GM12878 (cell line): ENCODE results near the gene GRK1. TPM values are rescaled to one million over a fixed set of nuclear protein-coding genes. Genes with fewer than 3 reads are reported as not detected.

Source experiments
- ATAC-seq: fragments of 200-7000 bp; cut with Tn5 transposase; 3 replicates; pipeline ENCODE4 v1.9.1; 2020; ENCODE audit warnings: mild to moderate bottlenecking, moderate library complexity
- BruUV-seq: library from RNA; stranded (reverse); fragments of 400-500 nt; replicated peaks from 2 replicates; lab custom pipeline; 2021; lab: Mats Ljungman, UMichigan
- CTCF ChIA-PET: fragments of 300-600 bp; sonication (Branson Sonifier 250); formaldehyde crosslinking; extraction: SDS; loops from one replicate; lab custom pipeline; 2021; ENCODE audit warnings: inconsistent platforms; lab: Yijun Ruan, JAX
- POLR2A ChIA-PET: fragments of 350-600 bp; formaldehyde crosslinking; extraction: SDS; loops from one replicate; lab custom pipeline; 2021; ENCODE audit warnings: inconsistent platforms; lab: Charles Lee
- RAD21 ChIA-PET: fragments of 300-600 bp; sonication (Branson Sonifier 250); formaldehyde crosslinking; loops from one replicate; lab custom pipeline; 2023; ENCODE audit warnings: antibody characterized with exemption; ENCODE audit not compliant: unreplicated experiment; lab: Charles Lee
- SMC1A ChIA-PET: fragments of 300-600 bp; sonication (Branson Sonifier 250); formaldehyde crosslinking; loops from one replicate; lab custom pipeline; 2023; ENCODE audit not compliant: unreplicated experiment, uncharacterized antibody; lab: Charles Lee
- DNase-seq: peaks from one replicate; pipeline ENCODE4 v3.0.0-alpha.2; 2011; ENCODE audit warnings: low read depth, low spot score
- FAIRE-seq: peaks from 3 replicates; lab custom pipeline; 2011; peaks lifted over from hg19 to GRCh38; lab: Jason Lieb, UNC
- H2AFZ ChIP-seq: 2 replicates; pipeline ENCODE4 v1.6.0; 2011; ENCODE audit warnings: low read depth, low read length, control low read depth; ENCODE audit not compliant: control insufficient read depth
- H3K27ac ChIP-seq: 2 replicates; pipeline ENCODE4 v1.5.1; 2011; ENCODE audit warnings: control low read depth; ENCODE audit not compliant: control insufficient read depth, insufficient read depth
- H3K27me3 ChIP-seq, 2 experiments: replicated peaks in 1 of 2; 2 replicates each; pipeline versions ENCODE4 v1.6.0 to v1.6.1; 2011; ENCODE audit warnings: low read length in 1 of 2; ENCODE audit not compliant: control insufficient read depth in 2 of 2, insufficient read depth in 2 of 2
- H3K36me3 ChIP-seq, 2 experiments: 2 replicates each; pipeline ENCODE4 v1.5.1; 2011; ENCODE audit warnings: low read length in 1 of 2; ENCODE audit not compliant: control insufficient read depth in 2 of 2, insufficient read depth in 2 of 2
- H3K4me1 ChIP-seq: 2 replicates; pipeline ENCODE4 v1.6.1; 2011; ENCODE audit warnings: mild to moderate bottlenecking, low read length, moderate library complexity, mixed read lengths; ENCODE audit not compliant: control insufficient read depth, insufficient read depth
- H3K4me2 ChIP-seq: 2 replicates; pipeline ENCODE4 v1.6.0; 2011; ENCODE audit warnings: control low read depth; ENCODE audit not compliant: control insufficient read depth, insufficient read depth
- H3K4me3 ChIP-seq: fragments of 200-600 bp; sonication (generic); 2 replicates; pipeline ENCODE4 v1.5.1; 2016
- H3K79me2 ChIP-seq: 2 replicates; pipeline ENCODE4 v1.6.0; 2011; ENCODE audit warnings: low read length; ENCODE audit not compliant: control insufficient read depth, insufficient read depth
- H3K9ac ChIP-seq: 2 replicates; pipeline ENCODE4 v1.8.0; 2011; ENCODE audit warnings: low read length, control low read depth, mixed read lengths; ENCODE audit not compliant: control insufficient read depth, insufficient read depth
- H3K9me3 ChIP-seq: replicated peaks from 3 replicates; pipeline ENCODE4 v1.5.1; 2011; ENCODE audit warnings: mild to moderate bottlenecking, low read length; ENCODE audit not compliant: control insufficient read depth, insufficient read depth
- H4K20me1 ChIP-seq: 2 replicates; pipeline ENCODE4 v1.6.0; 2011; ENCODE audit not compliant: control insufficient read depth, insufficient read depth
- BMI1 ChIP-seq: fragments of 450-650 bp; IDR thresholded peaks from 2 replicates; pipeline ENCODE4 v1.6.1; 2016; ENCODE audit warnings: mild to moderate bottlenecking, moderate library complexity, borderline replicate concordance
- E2F8 ChIP-seq: fragments of 450-650 bp; IDR thresholded peaks from 2 replicates; pipeline ENCODE4 v1.6.1; 2018; ENCODE audit warnings: mild to moderate bottlenecking, low read depth, moderate library complexity; ENCODE audit not compliant: partially characterized antibody
- GATAD2B ChIP-seq: fragments of 450-650 bp; conservative IDR thresholded peaks from 2 replicates; pipeline ENCODE4 v1.6.1; 2017; ENCODE audit warnings: low read depth, mild to moderate bottlenecking, moderate library complexity
- MXI1 ChIP-seq: fragments of 150-350 bp; IDR thresholded peaks from 2 replicates; pipeline ENCODE4 v1.6.1; 2011; ENCODE audit warnings: low read depth, mild to moderate bottlenecking, inconsistent platforms, low read length, improper control_type of control experiment
- STAT1 ChIP-seq: fragments of 450-650 bp; conservative IDR thresholded peaks from 2 replicates; pipeline ENCODE4 v1.6.1; 2014; ENCODE audit warnings: antibody characterized with exemption, mild to moderate bottlenecking
- WGBS: methylation state at CpG from one replicate; pipeline ENCODE4 v1.1.6; 2016; ENCODE audit warnings: low lambda C conversion rate; ENCODE audit not compliant: insufficient replicate concordance, insufficient coverage; ENCODE audit errors: missing lambda C conversion rate; 5-methylcytosine and 5-hydroxymethylcytosine counted together
- in situ Hi-C: fragments of 300-500 bp; cut with MboI; formaldehyde crosslinking; loops from 9 replicates; pipeline ENCODE4 v1.14.3; 2018; ENCODE audit warnings: mixed read lengths
- intact Hi-C: fragments of 100-400 bp; cut with micrococcal nuclease; formaldehyde crosslinking; loops from one replicate; pipeline ENCODE4 v1.14.2; 2022; ENCODE audit not compliant: unreplicated experiment
- polyA plus RNA-seq, 11 experiments: library from polyadenylated mRNA; depleted of rRNA in 4 of 11; unstranded in 6 of 11; stranded (reverse) in 5 of 11; fragments of >200 nt; fragmentation: Nextera tagmentation in 4 of 11; fragmentation: Illumina TruSeq in 1 of 11; extraction: Ambion mirVana in 4 of 11; extraction: Trizol in 1 of 11; gene quantifications; 1 replicate in 1 of 11; 2 replicates in 10 of 11; pipeline versions ENCODE4 v1.2.1 to v1.2.3, GENCODE V29; 2011 to 2016; ENCODE audit warnings: inconsistent platforms in 2 of 11, missing spikeins in 2 of 11, low read depth in 1 of 11
- total RNA-seq, 4 experiments: library from RNA; depleted of rRNA in 3 of 4; stranded (reverse); fragments of >200 nt in 3 of 4; fragmentation: Illumina TruSeq in 1 of 4; extraction: Trizol in 1 of 4; gene quantifications; 2 replicates each; pipeline versions ENCODE4 v1.2.1 to v1.2.3, GENCODE V29; 2013 to 2021

Gene GRK1
- total and polyA plus RNA-seq, 10 of the 15 experiments (the other 5 are each of a cell fraction or from before 2014, with no cell fraction given), result under 0.01 to 0.04 TPM; not detected in 8

GRCh38 chr13:113768018-113768905, 101.2 kb downstream of the GRK1 start:
- Histone ChIP-seq H3K9me3 (no peaks in the 10 kb centered on the region), H3K9ac (no peak overlapping the region), H3K4me3 (no peak overlapping the region), H3K4me2 (no peak overlapping the region), H3K4me1 (no peaks in the 10 kb centered on the region), H3K27ac (no peak overlapping the region), H3K79me2 (no peaks in the 10 kb centered on the region), H3K36me3 (no peaks in the 10 kb centered on the region), H3K27me3 (no peaks in the 10 kb centered on the region; a peak in 2 of 4 replicates), H2AFZ (no peak overlapping the region), H4K20me1 (no peaks in the 10 kb centered on the region)
- SMC1A ChIA-PET, result no interaction called here
- FAIRE-seq (no peak), ATAC-seq (no peak), DNase-seq (no peak)
- RAD21 ChIA-PET, result no interaction called here
- CTCF ChIA-PET, result no interaction called here
- POLR2A ChIA-PET, result no interaction called here
- BruUV-seq, result no TSS peak
- WGBS, result 47% methylated on average over 28 of the region's 28 CpGs
- in situ Hi-C loops (no loop called here), intact Hi-C loops (no loop called here)
- TF ChIP-seq MXI1 (no peak), E2F8 (no peak)

GRCh38 chr13:113769106-113769505, 102.1 kb downstream of the GRK1 start:
- H3K4me2 ChIP-seq, result no peak overlapping the region
- H2AFZ ChIP-seq, result no peak overlapping the region
- in situ Hi-C loops (no loop called here), intact Hi-C loops (no loop called here)
- WGBS, result 14% methylated on average over 5 of the region's 5 CpGs
- BruUV-seq, result no TSS peak
- H3K36me3 ChIP-seq, result no peaks in the 10 kb centered on the region
- no peak for ATAC-seq
- H3K4me3 ChIP-seq, result no peak overlapping the region
- no peaks in the 10 kb centered on the region for H3K79me2 ChIP-seq
- POLR2A ChIA-PET, result no interaction called here
- FAIRE-seq, result no peak
- H3K9me3 ChIP-seq, result no peaks in the 10 kb centered on the region
- SMC1A ChIA-PET, result no interaction called here
- H3K4me1 ChIP-seq, result no peaks in the 10 kb centered on the region
- TF ChIP-seq BMI1, result no peak
- TF ChIP-seq GATAD2B, result no peak
- TF ChIP-seq STAT1, result no peak
- DNase-seq, result no peak
- RAD21 ChIA-PET, result no interaction called here
- H3K27me3 ChIP-seq, result no peaks in the 10 kb centered on the region; a peak in 2 of 4 replicates
- H3K27ac ChIP-seq, result no peak overlapping the region
- CTCF ChIA-PET, result no interaction called here
- H3K9ac ChIP-seq, result no peak overlapping the region
- H4K20me1 ChIP-seq, result no peaks in the 10 kb centered on the region
